GM23338 (cell line): ENCODE data around the gene BTBD1. TPM values are rescaled to one million over a fixed set of nuclear protein-coding genes. Genes with fewer than 3 reads are reported as not detected.

Experiments
- ATAC-seq: fragments of 200-7000 bp; cut with Tn5 transposase; 3 replicates; pipeline ENCODE4 v1.9.1; 2020
- DNase-seq: peaks from one replicate; pipeline ENCODE4 v3.0.0-alpha.2; 2015; ENCODE audit warnings: low spot score
- H2AFZ ChIP-seq: fragments of 200-600 bp; sonication (generic); 2 replicates; pipeline ENCODE4 v1.8.0; 2016; ENCODE audit warnings: antibody characterized with exemption, mild to moderate bottlenecking, moderate library complexity
- H3F3A ChIP-seq: fragments of 200-600 bp; sonication (generic); replicated peaks from 2 replicates; pipeline ENCODE4 v1.8.0; 2017; ENCODE audit warnings: antibody characterized with exemption, mixed run types, low read depth
- H3K27ac ChIP-seq: fragments of 200-600 bp; sonication (generic); 2 replicates; pipeline ENCODE4 v1.6.1; 2016; ENCODE audit warnings: low read depth
- H3K27me3 ChIP-seq: fragments of 200-600 bp; sonication (generic); 2 replicates; pipeline ENCODE4 v1.8.0; 2016; ENCODE audit warnings: mild to moderate bottlenecking, mixed run types, moderate library complexity; ENCODE audit not compliant: insufficient read depth
- H3K36me3 ChIP-seq: fragments of 200-600 bp; sonication (generic); 2 replicates; pipeline ENCODE4 v1.8.0; 2016; ENCODE audit warnings: mild to moderate bottlenecking; ENCODE audit not compliant: insufficient read depth
- H3K4me1 ChIP-seq: fragments of 200-600 bp; sonication (generic); 2 replicates; pipeline ENCODE4 v1.8.0; 2016; ENCODE audit warnings: mild to moderate bottlenecking, moderate library complexity; ENCODE audit not compliant: insufficient read depth
- H3K4me2 ChIP-seq: fragments of 200-600 bp; sonication (generic); 2 replicates; pipeline ENCODE4 v1.7.1; 2017; ENCODE audit warnings: mixed run types
- H3K4me3 ChIP-seq: fragments of 200-600 bp; sonication (generic); 2 replicates; pipeline ENCODE4 v1.6.1; 2016; ENCODE audit warnings: mixed run types
- H3K79me2 ChIP-seq: fragments of 200-600 bp; sonication (generic); replicated peaks from 2 replicates; pipeline ENCODE4 v1.8.0; 2017; ENCODE audit warnings: mild to moderate bottlenecking; ENCODE audit not compliant: insufficient read depth
- H3K9me2 ChIP-seq: fragments of 200-600 bp; sonication (generic); 2 replicates; pipeline ENCODE4 v1.8.0; 2017; ENCODE audit not compliant: insufficient read depth
- H4K20me1 ChIP-seq: fragments of 200-600 bp; sonication (generic); replicated peaks from 2 replicates; pipeline ENCODE4 v1.8.0; 2017; ENCODE audit warnings: mild to moderate bottlenecking; ENCODE audit not compliant: insufficient read depth
- H3K27ac Mint-ChIP-seq: 2 replicates; pipeline ENCODE4 v1.8.0; 2020; ENCODE audit warnings: inconsistent platforms, mild to moderate bottlenecking, moderate library complexity, mixed read lengths
- H3K27me3 Mint-ChIP-seq: 3 replicates; pipeline ENCODE4 v1.8.0; 2022; ENCODE audit warnings: low read depth, mild to moderate bottlenecking, moderate library complexity, mixed read lengths, inconsistent platforms; ENCODE audit not compliant: insufficient read depth, poor library complexity
- H3K36me3 Mint-ChIP-seq: 3 replicates; pipeline ENCODE4 v1.8.0; 2021; ENCODE audit warnings: low read depth, mild to moderate bottlenecking, inconsistent platforms, moderate library complexity, mixed read lengths
- H3K4me1 Mint-ChIP-seq: 3 replicates; pipeline ENCODE4 v1.8.0; 2020; ENCODE audit warnings: mild to moderate bottlenecking, inconsistent platforms, mixed read lengths
- H3K4me3 Mint-ChIP-seq: 3 replicates; pipeline ENCODE4 v1.8.0; 2021; ENCODE audit warnings: moderate library complexity, mild to moderate bottlenecking, inconsistent platforms, mixed read lengths
- H3K9me3 Mint-ChIP-seq: 3 replicates; pipeline ENCODE4 v1.8.0; 2020; ENCODE audit warnings: moderate library complexity, mild to moderate bottlenecking, inconsistent platforms, mixed read lengths
- CREB1 ChIP-seq: fragments of 250-450 bp; sonication (Bioruptor Pico); IDR thresholded peaks from 2 replicates; pipeline ENCODE4 v1.5.0; 2020; ENCODE audit warnings: low read depth, mild to moderate bottlenecking, moderate library complexity
- EZH2 ChIP-seq: fragments of 200-600 bp; sonication (generic); IDR thresholded peaks from one replicate; pipeline ENCODE4 v1.8.0; 2017; ENCODE audit warnings: antibody characterized with exemption, mild to moderate bottlenecking, low read depth; ENCODE audit not compliant: unreplicated experiment
- EZH2phosphoT487 ChIP-seq: fragments of 200-600 bp; sonication (generic); IDR thresholded peaks from one replicate; pipeline ENCODE4 v1.8.1; 2018; ENCODE audit warnings: antibody characterized with exemption; ENCODE audit not compliant: unreplicated experiment
- JUNB ChIP-seq: IDR thresholded peaks from one replicate; pipeline ENCODE4 v1.6.1; 2016; ENCODE audit warnings: antibody characterized with exemption; ENCODE audit not compliant: unreplicated experiment
- NANOG ChIP-seq: IDR thresholded peaks from 2 replicates; pipeline ENCODE4 v1.6.1; 2016; ENCODE audit warnings: antibody characterized with exemption, borderline replicate concordance
- STAT1 ChIP-seq: IDR thresholded peaks from one replicate; pipeline ENCODE4 v1.6.1; 2016; ENCODE audit warnings: antibody characterized with exemption; ENCODE audit not compliant: unreplicated experiment
- ZNF114 ChIP-seq: fragments of 250-450 bp; sonication (Bioruptor Pico); IDR thresholded peaks from 2 replicates; pipeline ENCODE4 v1.5.0; 2020; ENCODE audit warnings: mild to moderate bottlenecking, moderate library complexity
- ZNF331 ChIP-seq: fragments of 250-450 bp; sonication (Bioruptor Pico); IDR thresholded peaks from 2 replicates; pipeline ENCODE4 v1.5.0; 2020; ENCODE audit warnings: low read depth, mild to moderate bottlenecking, moderate library complexity
- ZNF462 ChIP-seq: fragments of 250-450 bp; sonication (Bioruptor Pico); IDR thresholded peaks from 2 replicates; pipeline ENCODE4 v1.5.0; 2020; ENCODE audit warnings: mild to moderate bottlenecking, moderate library complexity
- polyA plus RNA-seq: library from polyadenylated mRNA; unstranded; fragments of >200 nt; fragmentation: Nextera tagmentation; extraction: Ambion mirVana; gene quantifications from 2 replicates; pipeline ENCODE4 v1.2.1, GENCODE V29; 2016
- total RNA-seq: library from RNA; depleted of rRNA; stranded (reverse); fragments of >200 nt; shearing (Covaris generic); gene quantifications from 2 replicates; pipeline ENCODE4 v1.2.3, GENCODE V29; 2014
- TF ChIP-seq, protein P1 (sequence below): IDR thresholded peaks from one replicate; pipeline ENCODE4 v1.6.1; 2018; ENCODE audit warnings: antibody characterized with exemption; ENCODE audit not compliant: unreplicated experiment

Gene BTBD1
- total and polyA plus RNA-seq, 2 experiments from 2014 or later: 12.6 to 66.1 TPM

- TF ChIP-seq ZNF462 (CRISPR knock-in tag) (no peak), EZH2phosphoT487 (no peak), STAT1 (no peak), CREB1 (no peak)
Measured at GRCh38 chr15:83111149-83111548, 44.1 kb upstream of the BTBD1 start (continued).

DNA sequence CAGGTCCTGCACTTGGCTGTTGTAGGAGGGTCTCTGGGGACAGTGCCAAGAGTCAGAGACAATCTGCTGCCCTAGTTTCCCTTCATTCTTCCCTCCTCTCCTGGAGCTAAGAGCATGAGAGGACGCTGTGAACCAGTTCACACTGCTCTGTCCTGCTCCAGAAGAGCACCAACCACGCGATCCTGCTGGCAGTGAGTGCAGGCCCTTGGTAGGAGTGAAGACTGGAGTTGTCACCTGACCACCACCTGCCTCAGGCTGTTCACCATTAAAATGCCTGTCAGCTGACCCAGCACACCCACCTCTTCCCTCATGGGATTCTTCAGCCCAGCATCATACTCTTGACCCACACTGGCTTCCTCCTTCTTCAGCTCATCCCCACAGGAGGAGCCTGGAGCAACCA, 43.3 kb upstream of the BTBD1 start:
- Histone ChIP-seq H3K9me2 (0 out of 2 replicates have a peak, but pooled peaks cover 6% of the 10 kb centered on the region), H3K4me1 (peaks cover 4% of the 10 kb centered on the region; the same call in 1 of the 2 replicates), H3K36me3 (no peaks in the 10 kb centered on the region), H3K4me3 (no peak overlapping the region), H2AFZ (no peak overlapping the region), H3K79me2 (no peaks in the 10 kb centered on the region), H4K20me1 (no peaks in the 10 kb centered on the region), H3K27me3 (peaks cover 39% of the 10 kb centered on the region), H3F3A (no peaks in the 10 kb centered on the region), H3K27ac (no peak overlapping the region), H3K4me2 (no peak overlapping the region)
- Mint-ChIP-seq H3K27me3 (peaks cover 29% of the 10 kb centered on the region), H3K4me3 (peak overlapping the region; percentile 11; the same call in 1 of the 3 replicates), H3K4me1 (peaks cover 22% of the 10 kb centered on the region), H3K36me3 (peaks cover 3% of the 10 kb centered on the region; the same call in 1 of the 3 replicates), H3K27ac (no peak overlapping the region), H3K9me3 (peaks cover 3% of the 10 kb centered on the region; the same call in 2 of the 3 replicates)
- DNase-seq (no peak), ATAC-seq (no peak)
- TF ChIP-seq, protein P1, sequence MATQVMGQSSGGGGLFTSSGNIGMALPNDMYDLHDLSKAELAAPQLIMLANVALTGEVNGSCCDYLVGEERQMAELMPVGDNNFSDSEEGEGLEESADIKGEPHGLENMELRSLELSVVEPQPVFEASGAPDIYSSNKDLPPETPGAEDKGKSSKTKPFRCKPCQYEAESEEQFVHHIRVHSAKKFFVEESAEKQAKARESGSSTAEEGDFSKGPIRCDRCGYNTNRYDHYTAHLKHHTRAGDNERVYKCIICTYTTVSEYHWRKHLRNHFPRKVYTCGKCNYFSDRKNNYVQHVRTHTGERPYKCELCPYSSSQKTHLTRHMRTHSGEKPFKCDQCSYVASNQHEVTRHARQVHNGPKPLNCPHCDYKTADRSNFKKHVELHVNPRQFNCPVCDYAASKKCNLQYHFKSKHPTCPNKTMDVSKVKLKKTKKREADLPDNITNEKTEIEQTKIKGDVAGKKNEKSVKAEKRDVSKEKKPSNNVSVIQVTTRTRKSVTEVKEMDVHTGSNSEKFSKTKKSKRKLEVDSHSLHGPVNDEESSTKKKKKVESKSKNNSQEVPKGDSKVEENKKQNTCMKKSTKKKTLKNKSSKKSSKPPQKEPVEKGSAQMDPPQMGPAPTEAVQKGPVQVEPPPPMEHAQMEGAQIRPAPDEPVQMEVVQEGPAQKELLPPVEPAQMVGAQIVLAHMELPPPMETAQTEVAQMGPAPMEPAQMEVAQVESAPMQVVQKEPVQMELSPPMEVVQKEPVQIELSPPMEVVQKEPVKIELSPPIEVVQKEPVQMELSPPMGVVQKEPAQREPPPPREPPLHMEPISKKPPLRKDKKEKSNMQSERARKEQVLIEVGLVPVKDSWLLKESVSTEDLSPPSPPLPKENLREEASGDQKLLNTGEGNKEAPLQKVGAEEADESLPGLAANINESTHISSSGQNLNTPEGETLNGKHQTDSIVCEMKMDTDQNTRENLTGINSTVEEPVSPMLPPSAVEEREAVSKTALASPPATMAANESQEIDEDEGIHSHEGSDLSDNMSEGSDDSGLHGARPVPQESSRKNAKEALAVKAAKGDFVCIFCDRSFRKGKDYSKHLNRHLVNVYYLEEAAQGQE: no peak
- TF ChIP-seq EZH2: no peak
- TF ChIP-seq ZNF114 (CRISPR knock-in tag): no peak
- TF ChIP-seq ZNF331 (CRISPR knock-in tag): no peak
- TF ChIP-seq JUNB: no peak
- TF ChIP-seq NANOG: no peak
